Spleen (tissue), 11 donors: ENCODE data around the gene RGR. TPM values are rescaled to one million over a fixed set of nuclear protein-coding genes. Genes with fewer than 3 reads are reported as not detected.

ENCODE experiments used
- DNase-seq: peaks from one replicate; pipeline ENCODE4 v3.0.0-alpha.2; 2020
- H3K27ac ChIP-seq, 8 donors: fragments of 200-600 bp; sonication (generic) in 7 of 8; 1 replicate in 4 of 8; 2 replicates in 4 of 8; pipeline versions ENCODE4 v1.5.0 to v1.8.0; 2016 to 2021; ENCODE audit warnings: inconsistent platforms in 4 of 8, mild to moderate bottlenecking in 4 of 8, moderate library complexity in 1 of 8
- H3K27me3 ChIP-seq, 7 donors: fragments of 200-600 bp; sonication (generic) in 6 of 7; replicated peaks in 1 of 7; 1 replicate in 4 of 7; 2 replicates in 3 of 7; pipeline versions ENCODE4 v1.5.0 to v1.8.0; 2016 to 2021; ENCODE audit warnings: inconsistent platforms in 3 of 7, mild to moderate bottlenecking in 1 of 7
- H3K36me3 ChIP-seq, 6 donors: fragments of 200-600 bp; sonication (generic) in 5 of 6; 1 replicate in 4 of 6; 2 replicates in 2 of 6; pipeline versions ENCODE4 v1.5.0 to v1.8.0; 2016 to 2021; ENCODE audit warnings: inconsistent platforms in 2 of 6
- H3K4me1 ChIP-seq, 6 donors: fragments of 200-600 bp; sonication (generic) in 5 of 6; 1 replicate in 3 of 6; 2 replicates in 3 of 6; pipeline versions ENCODE4 v1.5.0 to v1.8.0; 2016 to 2021; ENCODE audit warnings: inconsistent platforms in 3 of 6
- H3K4me3 ChIP-seq, 8 donors: fragments of 200-600 bp; sonication (generic) in 7 of 8; 1 replicate in 4 of 8; 2 replicates in 4 of 8; pipeline versions ENCODE4 v1.5.0 to v1.8.0; 2016 to 2021; ENCODE audit warnings: inconsistent platforms in 4 of 8, mild to moderate bottlenecking in 4 of 8, moderate library complexity in 2 of 8
- H3K9me3 ChIP-seq, 8 donors: fragments of 200-600 bp; sonication (generic) in 7 of 8; 1 replicate in 4 of 8; 2 replicates in 4 of 8; pipeline versions ENCODE4 v1.5.0 to v1.8.0; 2016 to 2021; ENCODE audit warnings: inconsistent platforms in 4 of 8
- POLR2A ChIP-seq, 3 donors: fragments of 450-650 bp; IDR thresholded peaks; one replicate each; pipeline ENCODE4 v1.5.1; 2017; ENCODE audit warnings: antibody characterized with exemption in 3 of 3, mild to moderate bottlenecking in 1 of 3
- POLR2AphosphoS5 ChIP-seq, 3 donors: sonication (generic); formaldehyde crosslinking; IDR thresholded peaks; one replicate each; pipeline ENCODE4 v1.5.1; 2017; ENCODE audit warnings: antibody characterized with exemption in 3 of 3
- WGBS, 5 donors: extraction: QIAGEN DNeasy Blood & Tissue Kit in 3 of 5; methylation state at CpG; one replicate each; pipeline versions ENCODE4 v1.1.5 to v1.1.7; 2013 to 2018; 5-methylcytosine and 5-hydroxymethylcytosine counted together
- intact Hi-C: fragments of 100-400 bp; cut with DNase I; formaldehyde crosslinking; loops from one replicate; pipeline ENCODE4 v1.15.0; 2023; ENCODE audit warnings: low total_unique reads
- polyA plus RNA-seq, 3 donors: library from polyadenylated mRNA; stranded (reverse); fragments of 200-250 nt; gene quantifications; one replicate each; pipeline ENCODE4 v1.2.1, GENCODE V29; 2013
- total RNA-seq, 7 donors: library from RNA; depleted of rRNA in 3 of 7; stranded (reverse); fragments of >200 nt in 3 of 7; fragmentation: NEBNext Ultra II Directional in 4 of 7; extraction: Animal tissue kit (Norgen Biotek cat#: 25700) in 4 of 7; gene quantifications; one replicate each; pipeline versions ENCODE4 v1.1.0 to v1.2.1, GENCODE V29; 2016 to 2021
- TF ChIP-seq, protein P1 (sequence below), 11 experiments: fragments of 200-600 bp in 7 of 11; fragments of 450-650 bp in 4 of 11; sonication (generic) in 4 of 11; IDR thresholded peaks in 8 of 11; conservative IDR thresholded peaks in 3 of 11; 1 replicate in 7 of 11; 2 replicates in 4 of 11; pipeline versions ENCODE4 v1.4.0 to v1.8.0; 2016 to 2021; ENCODE audit warnings: antibody characterized with exemption in 11 of 11, inconsistent platforms in 4 of 11, mild to moderate bottlenecking in 1 of 11
- donor health status: healthy with polysubstance abuse.
- donor health status: DM: no; HTN: no; CAD: no; lungs with moderate emphysema.
- donor health status: DM: no; HTN: no; CAD: no.
- donor health status: Bipolar disorder and iron deficiency.
- donor health status: healthy.
- donor health status: DM: no; HTN: no; CAD: no.
- donor health status: DM: yes; HTN: yes; CAD: no.

The RGR gene
- total and polyA plus RNA-seq, 10 donors = not detected

DNA sequence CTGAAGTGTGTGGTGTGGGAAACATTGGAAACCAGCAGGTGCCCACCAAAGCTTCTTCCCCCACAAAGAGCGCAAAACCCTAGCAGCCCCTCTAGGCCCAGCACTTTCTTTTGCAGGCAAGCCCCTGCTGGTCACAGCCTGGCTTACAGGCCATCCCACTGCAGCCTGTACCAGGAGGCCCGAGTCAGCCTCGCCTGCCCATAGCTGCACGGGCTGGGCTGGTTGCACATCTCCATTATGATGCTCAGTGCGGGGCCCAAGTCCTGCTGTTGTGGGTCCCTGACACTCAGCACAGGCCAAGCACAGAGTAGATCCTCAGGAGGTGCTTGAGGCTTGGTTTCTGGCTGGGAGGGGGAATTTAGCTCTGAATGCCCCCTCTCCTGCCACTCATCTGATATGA is 42.5 kb upstream of the RGR start:
- H3K4me3 ChIP-seq = no peak overlapping the region
- WGBS, 5 donors = 86 to 96% (median 90%) methylated on average over 4 to 5 of the region's 5 CpGs
- peaks cover 0 to 5% (median 0%) of the 10 kb centered on the region in 7 donors for H3K27me3 ChIP-seq
- no peaks in the 10 kb centered on the region for H3K9me3 ChIP-seq
- peaks cover 0 to 9% (median 0%) of the 10 kb centered on the region in 6 donors for H3K4me1 ChIP-seq
- intact Hi-C loops = no loop called here
- H3K27ac ChIP-seq = no peak overlapping the region
- TF ChIP-seq POLR2A (IDR thresholded peaks at IDR 0.05) (no peak), POLR2AphosphoS5 (IDR thresholded peaks at IDR 0.05) (no peak)
- TF ChIP-seq, protein P1, sequence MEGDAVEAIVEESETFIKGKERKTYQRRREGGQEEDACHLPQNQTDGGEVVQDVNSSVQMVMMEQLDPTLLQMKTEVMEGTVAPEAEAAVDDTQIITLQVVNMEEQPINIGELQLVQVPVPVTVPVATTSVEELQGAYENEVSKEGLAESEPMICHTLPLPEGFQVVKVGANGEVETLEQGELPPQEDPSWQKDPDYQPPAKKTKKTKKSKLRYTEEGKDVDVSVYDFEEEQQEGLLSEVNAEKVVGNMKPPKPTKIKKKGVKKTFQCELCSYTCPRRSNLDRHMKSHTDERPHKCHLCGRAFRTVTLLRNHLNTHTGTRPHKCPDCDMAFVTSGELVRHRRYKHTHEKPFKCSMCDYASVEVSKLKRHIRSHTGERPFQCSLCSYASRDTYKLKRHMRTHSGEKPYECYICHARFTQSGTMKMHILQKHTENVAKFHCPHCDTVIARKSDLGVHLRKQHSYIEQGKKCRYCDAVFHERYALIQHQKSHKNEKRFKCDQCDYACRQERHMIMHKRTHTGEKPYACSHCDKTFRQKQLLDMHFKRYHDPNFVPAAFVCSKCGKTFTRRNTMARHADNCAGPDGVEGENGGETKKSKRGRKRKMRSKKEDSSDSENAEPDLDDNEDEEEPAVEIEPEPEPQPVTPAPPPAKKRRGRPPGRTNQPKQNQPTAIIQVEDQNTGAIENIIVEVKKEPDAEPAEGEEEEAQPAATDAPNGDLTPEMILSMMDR (IDR thresholded peaks at IDR 0.05 in 8 of 11, conservative IDR thresholded peaks at IDR 0.05 in 3 of 11) = no peak
- no peaks in the 10 kb centered on the region for H3K36me3 ChIP-seq
- DNase-seq = peak; percentile 60

DNA sequence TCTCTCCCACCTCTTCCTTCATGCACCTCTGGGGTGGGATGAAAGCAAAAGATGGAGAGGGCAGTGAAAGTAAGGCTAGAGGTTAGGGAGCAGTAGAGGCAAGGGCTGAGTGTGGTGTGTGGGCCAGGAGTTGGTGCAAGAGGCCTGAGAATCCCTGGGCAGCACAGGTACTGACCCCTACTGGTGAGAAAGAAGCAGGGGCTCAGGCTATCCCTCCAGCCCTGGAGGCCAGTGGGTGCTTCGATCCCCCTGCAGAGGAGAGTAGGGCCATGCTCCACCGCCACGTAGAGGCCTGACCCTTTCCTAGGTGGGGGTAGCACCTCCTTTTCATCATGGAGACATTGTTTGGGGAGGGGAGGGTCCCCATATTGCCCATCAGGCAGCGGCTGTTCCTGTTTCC is 40.7 kb upstream of the RGR start:
- intact Hi-C loops = no loop called here
- 76 to 94% (median 83%) methylated on average over 1 to 4 of the region's 4 CpGs for WGBS, 5 donors
- TF ChIP-seq, protein P1 (IDR thresholded peaks at IDR 0.05 in 8 of 11, conservative IDR thresholded peaks at IDR 0.05 in 3 of 11) = peak in 6 of 11 experiments; percentile 8 to 37 (median 22)
- TF ChIP-seq POLR2AphosphoS5 (IDR thresholded peaks at IDR 0.05) (no peak), POLR2A (IDR thresholded peaks at IDR 0.05) (no peak)
- H3K4me3 ChIP-seq = no peak overlapping the region
- H3K9me3 ChIP-seq = no peaks in the 10 kb centered on the region
- no peaks in the 10 kb centered on the region for H3K36me3 ChIP-seq
- peaks cover 0 to 7% (median 0%) of the 10 kb centered on the region in 6 donors for H3K4me1 ChIP-seq
- peak; percentile 61 for DNase-seq
- no peak overlapping the region for H3K27ac ChIP-seq
- peaks cover 0 to 5% (median 0%) of the 10 kb centered on the region in 7 donors for H3K27me3 ChIP-seq

DNA sequence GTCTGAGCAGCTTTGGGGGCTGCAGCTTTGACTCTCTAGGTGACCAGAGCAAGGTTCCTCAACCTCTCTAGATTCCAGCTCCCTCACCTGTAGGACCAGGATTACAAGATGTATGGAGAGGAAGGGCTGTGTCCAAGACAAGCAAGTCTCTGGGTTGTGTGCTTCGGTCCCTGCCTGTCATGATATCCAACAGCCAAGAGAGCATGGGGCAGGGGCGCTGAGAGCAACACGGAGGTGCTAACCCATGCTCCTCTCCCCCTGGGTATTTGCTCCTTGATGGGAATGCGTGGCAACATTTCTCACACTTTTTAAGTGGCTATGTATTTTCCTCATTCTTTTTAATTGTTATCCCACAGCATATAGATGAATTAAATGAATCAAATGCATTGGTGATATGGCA is 40.2 kb upstream of the RGR start:
- TF ChIP-seq POLR2AphosphoS5 (IDR thresholded peaks at IDR 0.05) (no peak), POLR2A (IDR thresholded peaks at IDR 0.05) (no peak)
- TF ChIP-seq, protein P1 (IDR thresholded peaks at IDR 0.05 in 8 of 11, conservative IDR thresholded peaks at IDR 0.05 in 3 of 11) = no peak
- WGBS, 5 donors = 89 to 95% (median 91%) methylated on average over 4 of the region's 4 CpGs
- Histone ChIP-seq H3K36me3 (no peaks in the 10 kb centered on the region), H3K4me1 (peaks cover 0 to 7% (median 0%) of the 10 kb centered on the region in 6 donors), H3K27me3 (peaks cover 0 to 5% (median 0%) of the 10 kb centered on the region in 7 donors), H3K9me3 (no peaks in the 10 kb centered on the region), H3K27ac (no peak overlapping the region), H3K4me3 (no peak overlapping the region)
- intact Hi-C loops = no loop called here
- DNase-seq = peak; percentile 53

DNA sequence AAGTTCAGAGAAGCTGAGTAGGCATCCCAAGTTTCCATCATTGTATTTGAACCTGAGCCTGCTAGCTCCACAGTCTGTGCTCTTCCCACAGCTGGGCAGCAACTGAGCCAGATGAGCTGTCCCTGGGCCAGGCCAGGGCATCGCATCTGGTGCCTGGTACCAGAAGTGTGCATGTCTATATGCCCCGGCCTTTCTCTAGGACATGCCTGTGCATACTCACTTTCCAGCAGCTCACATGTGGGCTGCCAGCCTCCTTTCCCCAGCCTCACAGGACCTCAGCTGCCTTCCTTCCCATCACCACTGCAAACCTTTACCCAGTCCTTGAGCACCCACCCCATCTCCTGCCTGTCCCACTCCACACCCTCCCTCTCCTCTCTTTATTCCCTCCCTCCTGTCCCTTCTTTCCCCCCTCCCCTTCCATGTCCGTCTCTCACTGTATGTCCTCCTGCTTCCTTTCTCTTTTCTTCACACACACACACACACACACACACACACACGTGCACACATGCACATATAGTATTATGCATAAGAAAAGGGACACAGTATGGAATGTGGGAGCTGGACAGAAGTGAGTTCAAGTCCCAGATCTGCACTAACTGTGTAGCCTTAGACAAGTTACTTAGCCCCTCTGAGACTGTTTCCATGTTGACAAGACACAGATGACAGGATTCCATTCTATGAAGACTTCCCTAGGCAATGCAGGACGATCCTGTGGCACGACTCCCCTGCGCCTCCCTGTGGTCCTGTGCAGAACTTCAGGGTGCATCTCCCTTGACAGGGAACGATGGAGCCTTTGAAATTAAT is 39.6 kb upstream of the RGR start:
- no peak overlapping the region for H3K27ac ChIP-seq
- peaks cover 0 to 5% (median 0%) of the 10 kb centered on the region in 7 donors for H3K27me3 ChIP-seq
- no peaks in the 10 kb centered on the region for H3K36me3 ChIP-seq
- WGBS, 5 donors = 33 to 38% (median 37%) methylated on average over 8 of the region's 8 CpGs
- DNase-seq = peak; percentile 88
- no peaks in the 10 kb centered on the region for H3K9me3 ChIP-seq
- TF ChIP-seq POLR2A (IDR thresholded peaks at IDR 0.05) = no peak
- TF ChIP-seq, protein P1 (IDR thresholded peaks at IDR 0.05 in 8 of 11, conservative IDR thresholded peaks at IDR 0.05 in 3 of 11) = peak; percentile 46 to 84 (median 73)
- no peak for TF ChIP-seq POLR2AphosphoS5 (IDR thresholded peaks at IDR 0.05)
- H3K4me1 ChIP-seq = peaks cover 0 to 7% (median 0%) of the 10 kb centered on the region in 6 donors
- H3K4me3 ChIP-seq = no peak overlapping the region
- intact Hi-C loops = no loop called here
